GM12864 (cell line): ENCODE results near the gene SLC27A3.
A peak's percentile ranks its signal among the peaks of the same experiment; 100 is the strongest.

ENCODE experiments used
- DNase-seq: peaks from one replicate; pipeline ENCODE4 v3.0.0-alpha.2; 2011; ENCODE audit warnings: low read depth
- H3K4me3 ChIP-seq: 2 replicates; pipeline ENCODE4 v1.5.1; 2011; ENCODE audit warnings: mild to moderate bottlenecking, low read depth, low read length, control low read depth
- CTCF ChIP-seq: IDR thresholded peaks from 2 replicates; pipeline ENCODE4 v1.5.1; 2011; ENCODE audit warnings: low read depth, mild to moderate bottlenecking, moderate library complexity, low read length, control low read depth, inconsistent platforms; ENCODE audit errors: missing control alignments

SLC27A3 gene

GRCh38 chr1:153816283-153816889 is 41.2 kb downstream of the SLC27A3 start:
- no peak for DNase-seq
- no peak for TF ChIP-seq CTCF
- H3K4me3 ChIP-seq = no peak overlapping the region

GRCh38 chr1:153818876-153819275 is 43.7 kb downstream of the SLC27A3 start:
- no peak for DNase-seq
- H3K4me3 ChIP-seq = no peak overlapping the region
- no peak for TF ChIP-seq CTCF

DNA sequence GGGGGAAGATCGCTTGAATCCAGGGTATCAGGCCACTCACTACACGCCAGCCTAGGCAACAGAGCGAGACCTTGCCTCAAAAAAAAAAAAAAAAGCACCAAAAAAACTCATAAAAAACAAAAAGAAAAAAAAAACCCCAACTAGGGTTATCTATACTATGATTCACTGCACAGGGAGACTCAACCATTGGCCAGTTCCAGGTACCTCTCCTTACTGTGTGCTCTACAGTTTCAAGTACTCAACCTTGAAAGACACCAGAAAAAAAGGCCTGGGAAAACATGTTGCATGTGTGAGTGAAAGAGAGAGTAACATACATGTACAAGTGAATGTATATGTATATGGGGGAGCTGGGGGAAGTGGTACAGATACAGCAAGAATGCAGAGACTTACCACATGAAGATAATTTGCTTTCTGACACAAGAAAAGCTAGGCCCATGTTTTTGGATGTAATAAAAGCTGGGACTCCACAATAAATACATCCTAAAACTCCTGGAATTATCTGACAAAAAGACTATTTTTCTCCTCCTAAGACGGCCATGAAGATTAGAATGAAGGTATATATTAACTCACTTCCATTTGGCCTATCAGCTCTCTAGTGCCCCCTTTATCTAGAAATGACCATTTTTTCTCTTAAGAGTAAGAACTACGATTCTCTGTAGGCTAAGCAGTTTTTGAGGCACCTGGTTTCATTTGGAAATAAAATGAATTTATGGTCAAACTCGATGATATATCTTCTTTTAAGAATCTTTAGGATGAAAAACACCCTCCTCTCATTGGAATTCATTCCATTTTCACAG is 52.2 kb downstream of the SLC27A3 start:
- H3K4me3 ChIP-seq = no peak overlapping the region
- no peak for DNase-seq
- TF ChIP-seq CTCF = peak; percentile 3
